Coronary artery (tissue), 2 donors: Measurements from ENCODE around the gene POU3F1.

ENCODE experiments used
- DNase-seq: peaks from one replicate; pipeline ENCODE4 v3.0.0-alpha.2; 2017; ENCODE audit warnings: low spot score
- H3K27ac ChIP-seq, 2 donors: fragments of 200-600 bp; sonication (generic); one replicate each; pipeline ENCODE4 v1.5.1; 2016 to 2019
- H3K4me3 ChIP-seq: fragments of 200-600 bp; sonication (generic); 2 replicates; pipeline ENCODE4 v1.5.1; 2016; ENCODE audit warnings: mild to moderate bottlenecking, moderate library complexity
- CTCF ChIP-seq: fragments of 200-600 bp; sonication (generic); IDR thresholded peaks from one replicate; pipeline ENCODE4 v1.5.1; 2019; ENCODE audit warnings: antibody characterized with exemption

POU3F1 gene

GRCh38 chr1:38059635-38060250 lies 13.2 kb upstream of the POU3F1 start:
- TF ChIP-seq CTCF, result no peak
- Histone ChIP-seq H3K4me3 (no peak overlapping the region), H3K27ac (no peak overlapping the region)
- no peak for DNase-seq

GRCh38 chr1:38055965-38056364 lies 9.4 kb upstream of the POU3F1 start:
- no peak for DNase-seq
- TF ChIP-seq CTCF, result no peak
- H3K4me3 ChIP-seq, result no peak overlapping the region
- H3K27ac ChIP-seq, result no peak overlapping the region

- DNase-seq, result no peak
- no peak overlapping the region for H3K4me3 ChIP-seq
- TF ChIP-seq CTCF, result no peak
- H3K27ac ChIP-seq, result no peak overlapping the region
Measured at GRCh38 chr1:38055398-38055797, 8.8 kb upstream of the POU3F1 start.

DNA sequence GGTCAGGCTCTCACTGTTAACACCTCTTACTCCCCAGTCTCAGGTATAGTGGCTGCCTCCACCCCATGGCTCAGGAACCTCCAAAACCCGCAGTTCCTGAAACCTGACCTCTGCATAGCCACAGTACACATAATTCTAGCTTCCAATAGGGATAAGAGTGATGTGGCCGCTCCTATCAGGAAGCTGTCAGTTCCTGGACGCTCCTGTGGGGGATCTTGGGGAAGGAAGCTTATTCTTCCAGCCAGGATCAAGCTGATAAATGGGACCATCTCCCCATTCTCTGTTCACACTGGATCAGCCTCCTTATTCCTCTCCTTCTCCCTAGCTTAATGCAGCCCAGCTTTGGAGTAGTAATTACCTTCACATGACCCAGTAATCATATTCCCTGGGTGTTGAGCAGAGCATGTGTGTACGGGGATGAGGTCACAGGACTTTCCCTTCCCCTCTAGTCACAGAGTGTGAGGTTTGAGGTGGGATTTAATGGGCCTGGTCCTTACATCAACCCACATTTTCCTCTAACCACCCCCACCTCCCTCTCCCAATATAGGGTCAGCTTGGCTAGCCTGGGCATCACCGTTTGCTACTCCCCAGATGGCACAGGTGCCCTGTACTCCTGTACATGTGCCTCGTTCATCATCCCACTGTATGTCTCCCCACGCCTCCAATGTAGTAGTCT lies 7.0 kb upstream of the POU3F1 start:
- Histone ChIP-seq H3K4me3 (no peak overlapping the region), H3K27ac (no peak overlapping the region)
- no peak for DNase-seq
- no peak for TF ChIP-seq CTCF

DNA sequence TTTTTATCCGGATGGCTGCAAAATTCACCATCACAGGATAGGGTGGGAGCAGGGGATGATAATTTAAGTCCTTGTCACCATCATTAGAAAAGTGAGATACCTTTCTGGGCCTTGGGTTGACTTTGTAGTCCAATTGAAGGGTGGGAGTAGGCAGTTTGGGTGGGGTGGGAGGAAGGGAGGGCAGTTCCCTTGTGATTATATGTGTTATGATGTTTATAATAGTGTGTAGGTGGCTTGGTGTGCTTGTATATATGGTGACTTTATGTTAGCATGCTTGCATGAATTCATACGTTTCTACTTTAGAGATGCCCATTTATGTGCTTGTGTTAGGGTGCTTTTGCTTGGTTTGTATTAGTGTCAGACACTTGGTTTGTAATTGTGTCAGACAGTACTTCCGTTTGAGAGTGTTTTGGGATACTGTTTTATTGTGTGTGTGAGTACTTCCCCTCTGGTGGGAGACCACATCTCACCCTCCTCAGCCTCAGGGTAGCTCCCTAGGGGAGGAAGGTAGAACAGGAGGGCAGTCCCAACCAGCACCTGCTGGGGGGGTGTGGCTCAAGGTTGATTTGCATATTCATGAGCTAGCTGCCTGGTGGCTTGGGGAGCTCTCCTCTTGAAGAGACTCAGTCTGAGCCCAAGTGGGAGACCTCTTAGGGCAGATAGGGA lies 6.3 kb upstream of the POU3F1 start:
- no peak overlapping the region for H3K4me3 ChIP-seq
- DNase-seq, result no peak
- no peak for TF ChIP-seq CTCF
- H3K27ac ChIP-seq, result no peak overlapping the region

DNA sequence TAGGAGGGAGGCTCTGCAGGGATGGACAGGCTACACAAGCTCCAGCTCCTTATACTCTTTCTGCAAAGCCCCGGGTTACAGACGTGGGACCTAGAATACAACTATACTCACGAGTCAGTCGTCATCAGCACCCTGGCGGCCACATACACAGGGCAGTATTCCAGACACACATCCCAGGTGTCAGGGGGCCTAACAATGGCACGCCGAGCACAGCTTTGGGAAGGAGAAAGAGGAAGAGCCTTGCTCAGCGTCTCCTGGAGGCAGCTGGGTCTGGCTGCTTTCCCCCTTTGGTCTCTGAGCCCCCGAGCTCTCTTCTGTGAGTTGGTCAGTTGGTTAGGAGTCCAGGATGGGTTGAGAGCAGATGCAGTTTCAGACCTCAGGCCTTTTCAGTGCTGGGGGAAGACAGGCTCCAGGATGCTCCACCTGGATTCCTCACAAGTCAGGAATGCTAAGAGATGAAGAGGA lies 4.5 kb upstream of the POU3F1 start:
- Histone ChIP-seq H3K4me3 (no peak overlapping the region), H3K27ac (no peak overlapping the region)
- no peak for DNase-seq
- TF ChIP-seq CTCF, result no peak
